GM21717 (cell line): Measurements from ENCODE around the gene OCRL.
"Not testable (repeated sequence)": the region's sequence is repeated elsewhere in the genome, so short reads cannot be mapped to it uniquely, and the experiment has no call there.

ENCODE experiments used
- ATAC-seq: cut with Tn5 transposase; IDR thresholded peaks from one replicate; pipeline ENCODE4 v1.9.1; 2021; ENCODE audit warnings: mild to moderate bottlenecking, moderate library complexity; ENCODE audit not compliant: unreplicated experiment

Gene OCRL

DNA sequence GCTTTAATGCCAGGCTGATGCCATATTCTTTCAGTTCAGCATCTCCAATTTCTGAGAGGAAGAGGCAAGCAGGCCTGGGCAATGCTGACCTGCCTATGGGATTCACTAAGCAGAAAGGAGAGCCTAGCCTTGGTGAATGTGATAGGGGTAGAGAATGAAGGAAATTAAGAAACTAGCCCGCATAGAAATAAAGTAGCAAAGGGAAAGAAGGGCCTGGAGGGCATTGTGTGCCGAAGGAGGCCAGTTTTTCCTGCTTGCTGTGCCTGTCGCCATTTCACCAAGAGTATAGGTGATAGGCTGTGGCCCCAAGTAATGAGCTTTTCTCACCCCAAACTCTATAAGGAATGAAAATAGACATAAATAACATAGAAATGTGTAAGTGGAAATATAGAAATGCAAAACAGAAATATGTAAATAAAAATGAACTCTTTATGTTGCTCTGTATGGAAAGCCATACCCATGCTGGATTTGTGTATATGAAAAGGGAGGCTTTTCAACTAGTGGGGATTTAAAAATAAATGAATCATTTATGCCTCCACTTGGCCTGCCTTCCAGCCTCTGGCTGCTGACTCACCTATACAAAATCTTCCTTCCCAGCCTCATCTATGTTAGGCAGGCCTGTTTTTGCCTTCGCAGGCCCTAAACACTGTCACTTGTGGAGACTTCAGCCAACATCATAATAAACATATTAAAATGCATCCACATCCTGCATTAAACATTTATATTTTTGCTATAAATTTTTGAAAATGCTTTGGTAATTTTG lies 5.1 kb upstream of the OCRL start:
- no peak for ATAC-seq

DNA sequence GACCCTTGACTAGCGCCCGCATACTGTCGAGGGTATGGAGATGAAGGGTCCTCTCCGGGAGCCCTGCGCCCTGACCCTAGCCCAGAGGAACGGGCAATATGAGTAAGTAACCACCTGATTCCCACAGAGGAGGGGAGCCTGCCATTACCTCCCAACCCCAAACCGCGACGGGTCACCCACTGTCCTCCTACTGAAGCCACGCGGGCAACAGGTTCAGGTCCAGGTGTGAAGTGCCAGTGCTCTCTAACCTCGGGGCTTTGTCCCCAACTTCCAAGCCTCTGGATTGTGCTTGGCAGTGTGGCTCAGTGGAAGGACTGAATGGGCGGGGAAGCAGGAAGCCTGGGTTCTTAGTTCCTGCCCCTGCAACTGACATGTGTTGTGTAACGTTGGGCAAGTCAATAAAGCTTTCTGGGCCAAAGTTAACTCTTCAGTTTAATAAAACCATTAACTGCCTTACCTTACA lies 694 bp downstream of the OCRL start:
- ATAC-seq: peak; percentile 34

DNA sequence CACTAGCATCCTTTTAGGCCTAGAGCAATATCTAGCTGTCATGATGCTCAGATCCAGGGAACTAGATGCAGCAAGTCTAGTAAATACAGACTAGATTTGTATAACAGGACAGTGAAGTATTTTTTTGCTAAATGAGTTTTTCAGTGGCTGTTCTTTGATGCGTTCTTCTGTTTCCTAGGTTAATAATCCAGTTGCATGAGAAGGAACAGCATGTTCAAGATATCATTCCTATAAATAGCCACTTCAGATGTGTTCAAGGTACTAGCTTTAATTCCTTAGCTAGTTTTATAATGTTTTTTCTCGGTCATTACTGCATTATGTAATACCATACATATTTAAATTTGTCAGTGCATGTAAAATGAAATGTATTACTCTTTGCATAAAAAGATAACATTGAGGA lies 4.7 kb downstream of the OCRL start:
- ATAC-seq: no peak

DNA sequence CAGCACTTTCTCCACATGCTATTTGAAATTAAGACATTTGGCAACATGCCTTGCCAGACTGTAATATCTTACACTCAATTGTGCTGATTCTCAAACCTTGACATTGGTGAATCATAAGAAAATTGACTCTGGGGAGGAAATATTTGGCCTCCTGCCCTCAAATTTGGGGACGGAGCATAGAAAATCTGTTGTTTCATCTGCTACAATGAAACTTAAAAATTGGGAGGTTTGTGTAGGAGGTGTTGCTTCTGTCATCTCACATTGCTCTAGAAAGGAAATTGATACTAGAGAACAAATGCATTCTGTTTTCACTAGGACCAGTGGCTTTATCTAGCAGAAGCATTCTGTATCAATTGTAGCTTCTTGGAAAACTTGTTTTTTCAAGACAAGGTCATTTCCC lies 5.3 kb downstream of the OCRL start:
- no peak for ATAC-seq

DNA sequence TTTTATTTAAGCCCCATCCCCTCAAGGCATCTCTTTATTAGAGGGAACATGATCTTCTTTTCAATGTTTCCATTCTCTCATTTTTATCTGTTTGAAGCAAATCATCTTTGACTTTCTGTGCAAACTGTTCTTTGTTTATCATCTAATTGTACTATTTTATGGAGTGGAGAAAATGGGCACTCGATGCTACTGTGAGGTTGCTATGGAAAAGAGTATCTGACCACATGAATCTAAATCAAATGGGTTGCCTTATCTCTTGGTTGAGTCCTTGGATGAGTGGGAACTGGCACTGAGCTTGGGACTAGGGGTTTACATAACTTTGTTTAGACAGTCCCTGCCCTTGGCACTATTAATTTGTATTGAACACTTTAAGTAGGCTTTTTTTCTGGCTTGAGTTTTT lies 9.1 kb downstream of the OCRL start:
- no peak for ATAC-seq

DNA sequence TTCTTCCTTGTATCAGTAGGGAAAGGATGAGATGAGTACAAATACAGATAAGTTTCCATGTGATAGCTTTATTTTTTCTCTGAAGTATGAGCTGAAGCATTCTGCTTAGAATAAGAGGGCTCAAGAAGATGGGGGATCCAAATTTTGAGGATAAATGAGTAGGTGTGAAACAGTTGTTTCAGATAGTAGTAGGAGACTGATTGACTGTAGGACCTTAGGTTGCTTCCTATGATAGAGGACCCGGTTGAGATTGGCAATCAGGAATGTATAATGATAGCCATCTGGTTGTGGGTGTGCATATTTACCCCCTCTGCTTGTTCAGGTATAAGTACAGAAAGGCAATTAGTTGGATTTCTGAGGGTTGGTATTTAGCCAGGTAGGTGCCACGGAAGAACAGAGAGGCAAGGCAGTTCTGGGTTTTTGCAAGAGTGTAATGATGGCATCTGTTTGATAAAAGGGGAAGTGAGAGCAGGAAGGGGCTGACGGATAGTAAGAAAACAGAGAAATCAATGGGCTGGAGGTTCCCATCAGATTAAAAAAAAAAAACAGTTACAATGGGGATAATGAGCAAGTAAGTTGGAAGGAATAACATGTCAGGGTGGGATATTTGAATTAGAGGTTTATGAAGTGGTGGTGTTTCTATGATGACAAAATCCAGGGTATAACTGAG lies 13.7 kb downstream of the OCRL start:
- peak; percentile 99 for ATAC-seq

DNA sequence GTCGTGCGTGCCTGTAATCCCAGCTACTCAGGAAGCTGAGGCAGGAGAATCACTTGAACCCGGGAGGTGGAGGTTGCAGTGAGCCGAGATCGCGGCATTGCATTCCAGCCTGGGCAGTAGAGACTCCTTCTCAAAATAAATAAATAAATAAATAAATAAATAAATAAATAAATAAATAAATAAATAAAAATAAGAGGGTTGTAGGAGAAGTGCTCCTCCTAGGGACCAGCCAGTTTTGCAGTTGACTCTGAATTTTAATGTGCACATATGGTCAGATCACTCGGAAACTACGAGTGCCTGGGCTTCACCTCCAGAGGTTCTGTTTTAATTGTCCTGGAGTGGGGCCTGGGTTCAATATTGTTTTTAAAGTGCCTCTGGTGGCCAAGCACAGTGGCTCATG lies 14.8 kb downstream of the OCRL start:
- ATAC-seq: not testable (repeated sequence)

DNA sequence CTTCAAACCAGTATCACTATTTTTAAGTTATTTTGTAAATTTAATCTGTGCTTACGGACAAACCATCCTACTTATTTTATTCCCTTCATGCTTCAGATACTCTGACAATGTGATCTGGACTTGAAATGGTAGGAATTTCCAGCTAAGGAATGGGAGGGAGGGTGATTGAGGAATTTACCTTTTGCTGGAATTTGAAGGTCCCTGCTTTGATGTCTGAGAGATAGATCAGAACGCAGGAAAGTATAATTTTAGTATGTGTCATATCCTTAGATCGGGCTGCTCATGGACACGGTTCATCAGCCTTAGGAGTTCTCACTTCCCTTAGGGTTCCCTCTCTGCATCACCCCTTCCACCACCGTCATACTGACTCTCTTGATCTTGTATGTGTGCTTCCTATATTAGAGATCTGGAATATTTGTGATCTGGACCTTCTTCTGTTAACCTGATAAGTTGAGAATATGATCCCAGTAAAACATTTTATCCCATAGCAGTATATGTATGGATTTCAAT lies 16.8 kb downstream of the OCRL start:
- ATAC-seq: no peak

DNA sequence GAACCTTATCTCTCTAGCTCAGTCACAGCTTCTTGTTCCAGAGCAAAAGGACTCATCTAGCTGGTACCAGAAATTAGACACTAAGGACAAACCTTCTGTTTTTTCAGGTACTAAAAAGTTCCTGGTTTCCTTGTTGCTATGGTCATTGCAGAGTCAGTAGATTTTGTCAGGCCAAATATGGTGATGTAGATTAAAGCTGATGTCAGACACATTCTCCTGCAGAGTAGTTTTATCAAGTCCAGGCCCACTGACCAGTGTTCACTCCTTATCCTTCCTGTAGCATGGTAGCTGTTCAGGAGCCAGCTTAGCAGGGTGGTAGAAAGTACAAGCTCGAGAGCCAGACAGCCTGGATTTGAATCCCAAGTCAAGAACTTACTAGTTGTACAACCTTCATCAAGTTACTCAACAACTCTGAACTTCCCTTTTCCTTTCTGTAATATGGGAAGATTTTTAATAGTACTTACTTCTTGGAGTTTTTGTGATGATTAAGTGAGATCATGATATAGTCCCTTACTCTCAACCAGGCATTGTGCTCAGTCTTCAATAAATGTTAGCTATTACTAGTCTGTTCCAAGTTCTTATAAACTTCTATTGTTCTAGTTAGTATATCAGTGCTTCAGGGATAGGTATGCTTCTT lies 17.9 kb downstream of the OCRL start:
- no peak for ATAC-seq

DNA sequence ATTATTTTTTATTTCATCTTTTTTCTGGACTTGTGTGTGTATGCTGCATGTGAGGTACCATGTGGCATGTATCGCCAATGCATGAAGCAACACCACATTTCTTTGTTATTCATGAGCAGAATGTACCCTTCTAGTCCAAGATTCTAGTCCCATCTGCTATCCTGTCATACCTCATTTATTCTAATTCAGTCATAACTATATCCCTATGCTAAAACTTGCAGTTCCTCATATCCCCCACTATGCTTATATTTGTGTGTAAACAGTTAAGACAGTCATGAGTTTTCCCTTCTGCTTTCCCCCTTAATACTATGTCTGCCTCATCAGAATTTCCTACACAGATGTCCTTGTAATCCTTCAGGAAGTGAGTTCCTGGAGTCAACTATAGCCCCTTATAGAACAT lies 19.7 kb downstream of the OCRL start:
- no peak for ATAC-seq

DNA sequence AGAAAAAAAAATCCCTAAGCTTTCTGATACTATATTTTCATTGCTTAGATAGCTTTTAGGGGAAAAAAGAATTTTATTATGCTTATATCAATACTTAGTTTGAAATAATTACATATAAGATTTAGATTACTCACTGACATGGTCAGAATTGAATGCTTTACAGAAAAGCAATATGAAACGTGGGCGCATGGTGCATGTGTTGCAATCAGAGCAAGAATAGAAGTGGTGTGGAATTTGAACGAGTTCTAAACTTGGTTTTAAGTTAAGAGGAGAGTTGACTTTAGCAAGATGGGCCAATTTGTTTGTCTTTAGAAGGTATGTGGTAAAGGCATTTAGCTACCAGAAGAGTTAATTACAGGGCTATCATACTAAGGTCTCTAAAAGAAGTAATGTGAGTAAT lies 21.4 kb downstream of the OCRL start:
- ATAC-seq: no peak

DNA sequence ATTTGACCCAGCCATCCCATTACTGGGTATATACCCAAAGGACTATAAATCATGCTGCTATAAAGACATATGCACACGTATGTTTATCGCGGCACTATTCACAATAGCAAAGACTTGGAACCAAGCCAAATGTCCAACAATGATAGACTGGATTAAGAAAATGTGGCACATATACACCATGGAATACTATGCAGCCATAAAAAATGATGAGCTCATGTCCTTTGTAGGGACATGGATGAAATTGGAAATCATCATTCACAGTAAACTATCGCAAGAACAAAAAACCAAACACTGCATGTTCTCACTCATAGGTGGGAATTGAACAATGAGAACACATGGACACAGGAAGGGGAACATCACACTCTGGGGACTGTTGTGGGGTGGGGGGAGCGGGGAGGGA lies 24.3 kb downstream of the OCRL start:
- not testable (repeated sequence) for ATAC-seq

DNA sequence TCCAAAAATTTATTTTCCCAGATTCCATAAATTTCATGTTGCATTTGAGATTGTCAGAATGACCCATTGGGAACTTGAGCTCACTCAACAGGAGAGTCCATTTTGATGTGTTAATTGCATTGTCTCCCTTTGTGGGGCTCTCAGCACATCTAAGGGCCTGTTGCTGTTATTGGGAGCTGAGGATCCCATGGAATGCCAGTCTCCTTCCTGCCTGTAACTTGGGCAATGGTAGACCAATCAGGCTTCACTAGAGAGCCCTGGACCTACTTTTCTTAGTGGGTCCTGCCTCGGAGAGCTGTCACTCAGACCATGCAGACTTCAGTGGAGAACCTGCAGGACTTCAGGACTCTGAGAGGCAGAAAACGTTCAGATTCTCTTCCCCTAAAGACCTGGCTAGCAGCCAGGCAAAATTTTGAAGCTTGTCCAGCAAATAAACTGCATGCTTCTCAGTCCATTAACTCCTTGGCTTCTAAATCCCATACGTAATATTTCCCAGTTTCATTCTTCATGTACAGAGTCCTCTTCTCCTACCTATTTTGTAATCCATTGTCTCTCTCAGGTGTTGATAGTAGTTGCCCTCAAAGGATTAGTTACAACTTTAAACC lies 25.1 kb downstream of the OCRL start:
- no peak for ATAC-seq

DNA sequence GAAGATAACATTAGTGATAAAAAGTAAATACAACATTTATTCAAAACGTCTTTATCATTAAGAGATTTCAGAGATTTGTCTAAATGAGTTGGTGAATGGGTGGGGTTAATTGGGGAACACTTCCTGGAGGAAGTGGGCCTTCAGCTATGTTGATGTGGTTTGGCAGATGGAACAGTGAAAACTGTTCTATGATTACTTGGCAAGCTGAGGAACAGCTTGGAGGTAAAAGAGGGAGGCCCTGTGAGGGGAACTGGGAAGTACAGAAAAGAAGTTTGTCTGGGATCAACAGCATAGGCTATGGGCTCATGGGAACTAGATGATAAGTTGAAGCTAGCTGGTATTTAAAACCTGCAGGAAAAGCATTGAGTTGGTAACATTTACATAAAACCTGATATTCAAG lies 26.0 kb downstream of the OCRL start:
- no peak for ATAC-seq

DNA sequence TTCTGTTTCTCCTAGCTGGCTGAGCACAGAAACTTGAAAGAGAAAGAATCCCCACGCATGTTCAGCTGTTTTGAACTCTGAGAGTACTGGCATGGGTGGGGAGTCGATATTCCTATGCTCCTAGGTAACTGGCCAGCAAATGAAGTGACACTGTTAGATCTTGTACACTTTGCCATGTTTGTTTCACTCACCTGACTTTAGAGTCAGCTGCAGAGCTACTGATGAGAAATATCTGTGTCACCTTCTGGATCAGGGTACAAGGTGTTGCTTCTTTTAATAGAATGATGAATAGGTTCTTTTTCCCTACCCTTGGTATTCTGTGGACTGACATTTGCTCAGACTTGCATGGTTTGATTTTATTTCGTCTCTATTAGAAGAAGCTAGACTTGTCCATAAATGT lies 28.3 kb downstream of the OCRL start:
- no peak for ATAC-seq

DNA sequence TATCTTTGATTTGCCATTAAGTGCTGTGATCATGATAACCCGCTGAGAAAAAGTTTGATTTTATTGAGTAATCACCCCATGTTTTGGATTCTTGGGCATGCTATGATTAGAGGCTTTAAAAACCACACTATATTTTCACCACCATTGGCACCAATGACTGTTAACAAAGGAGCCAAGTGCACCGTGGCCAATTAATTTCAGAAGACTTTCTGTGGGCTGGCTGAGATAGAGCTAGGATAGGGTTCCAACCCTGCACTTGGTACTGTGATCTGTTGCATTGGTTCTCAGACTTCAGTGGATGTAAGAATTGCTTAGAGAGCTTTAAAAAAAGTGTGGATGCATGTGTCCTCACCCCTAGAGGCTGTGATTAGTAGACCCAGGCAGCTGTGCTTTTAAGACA lies 32.4 kb downstream of the OCRL start:
- no peak for ATAC-seq

DNA sequence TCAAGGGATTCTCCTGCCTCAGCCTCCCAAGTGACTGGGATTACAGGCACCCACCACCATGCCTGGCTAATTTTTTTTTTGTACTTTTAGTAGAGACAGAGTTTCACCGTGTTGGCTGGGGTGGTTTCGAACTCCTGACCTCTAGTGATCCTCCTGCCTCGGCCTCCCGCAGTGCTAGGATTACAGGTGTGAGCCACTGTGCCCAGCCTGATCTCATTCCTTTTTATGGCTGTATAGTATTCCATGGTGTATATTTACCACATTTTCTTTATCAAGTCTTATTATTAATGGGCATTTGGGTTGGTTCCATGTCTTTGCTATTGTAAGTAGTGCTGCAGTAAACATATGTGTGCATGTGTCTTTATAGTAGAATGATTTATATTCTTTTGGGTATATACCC lies 33.6 kb downstream of the OCRL start:
- ATAC-seq: not testable (repeated sequence)

DNA sequence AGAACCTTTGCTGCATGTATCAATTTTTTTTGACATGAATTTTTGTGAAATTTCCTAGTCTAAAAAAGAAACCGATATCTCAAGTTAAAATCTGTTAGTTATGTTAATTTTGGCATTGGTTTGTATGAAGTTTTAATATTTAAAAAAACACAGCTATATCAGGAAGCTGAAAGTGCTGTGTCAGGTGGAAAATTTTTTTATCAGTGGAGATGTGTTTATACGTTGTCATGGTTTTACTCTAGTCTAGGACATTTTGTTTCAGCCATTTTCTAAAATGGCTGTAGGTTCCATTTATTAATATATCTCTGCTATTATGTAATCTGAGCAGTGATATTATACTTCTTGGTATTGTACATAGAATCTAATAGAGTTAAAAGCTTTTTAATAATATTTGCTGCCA lies 34.2 kb downstream of the OCRL start:
- ATAC-seq: no peak

DNA sequence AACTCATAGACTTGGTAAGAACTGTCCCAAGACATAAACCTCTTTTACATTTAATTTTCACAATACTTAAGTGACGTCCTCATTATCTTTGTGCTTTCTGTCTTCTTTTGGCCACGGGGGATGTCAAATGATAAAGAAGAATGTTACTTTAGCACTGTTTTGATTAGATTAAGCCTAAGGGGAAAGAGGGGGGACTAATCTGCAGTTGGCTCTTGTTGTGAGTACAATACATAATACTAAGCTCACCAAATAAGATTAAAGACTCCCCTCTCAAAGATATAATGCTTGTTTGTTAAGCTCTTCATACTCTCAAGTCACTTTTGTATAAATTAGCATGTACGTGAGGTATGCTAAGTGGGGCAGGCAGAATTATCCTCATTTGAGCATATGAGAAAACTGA lies 36.5 kb downstream of the OCRL start:
- ATAC-seq: no peak

DNA sequence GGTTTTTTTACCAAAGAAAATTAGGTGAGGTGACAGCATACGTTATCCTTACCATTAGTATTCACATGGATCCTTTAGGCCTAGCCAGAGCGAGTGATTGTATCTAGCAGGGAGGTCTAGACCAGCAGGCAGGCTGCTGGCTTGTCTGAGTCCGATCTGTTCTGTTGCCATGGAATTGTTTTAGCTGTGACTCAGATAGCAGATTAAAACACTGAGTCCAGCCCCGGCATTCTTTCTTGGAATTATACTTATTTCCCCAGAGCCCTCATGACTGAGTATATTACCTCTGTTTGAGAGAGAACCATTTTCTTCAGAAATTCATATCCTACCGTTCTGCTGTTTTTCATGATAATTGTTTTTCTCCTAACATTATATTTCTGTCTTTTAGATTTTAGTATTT lies 37.4 kb downstream of the OCRL start:
- ATAC-seq: no peak

DNA sequence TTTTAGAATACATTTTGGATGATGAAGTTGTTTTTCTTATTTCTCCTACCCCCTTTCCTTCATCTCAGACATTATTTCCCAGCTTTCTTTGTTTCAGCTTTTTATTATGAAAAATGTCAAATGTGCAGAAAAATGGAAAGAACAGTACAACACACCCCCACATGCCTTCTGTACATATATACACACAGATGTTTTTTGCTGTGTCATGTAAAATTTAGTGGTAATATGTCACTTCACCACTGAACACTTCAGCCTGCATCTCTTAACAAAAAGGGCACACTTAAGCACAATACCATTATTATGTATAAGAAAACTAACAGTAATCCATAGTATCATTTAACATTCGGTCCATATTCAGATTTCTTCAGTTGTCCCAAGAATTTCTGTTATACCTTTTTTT lies 37.8 kb downstream of the OCRL start:
- no peak for ATAC-seq

DNA sequence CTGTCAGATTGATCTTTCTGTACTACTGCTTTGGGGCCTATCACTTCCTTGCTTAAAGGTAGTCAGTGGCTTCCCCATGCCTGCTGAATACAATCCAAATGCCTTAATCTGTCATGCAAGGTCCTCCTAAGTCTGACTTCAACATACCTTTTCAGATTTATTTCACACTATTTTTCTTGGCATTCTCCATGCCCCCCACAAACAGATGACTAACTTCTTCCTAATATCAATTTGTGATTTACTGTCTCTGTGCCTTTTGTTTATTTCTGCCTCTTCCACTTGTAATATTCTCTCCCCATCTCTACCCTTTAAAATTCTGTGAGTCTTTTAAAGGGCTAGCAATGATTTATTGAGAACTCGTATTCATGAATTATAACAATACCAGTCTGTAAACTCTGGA lies 41.8 kb downstream of the OCRL start:
- no peak for ATAC-seq
